Mucosa of rectum (tissue), 2 donors: ENCODE measurements around the gene KPNA6.
"Not testable (repeated sequence)": the region's sequence is repeated elsewhere in the genome, so short reads cannot be mapped to it uniquely, and the experiment has no call there.

Experiments
- H3K27ac ChIP-seq, 2 donors: one replicate each; pipeline ENCODE4 v1.7.0; 2013; ENCODE audit warnings: inconsistent platforms in 2 of 2, low read depth in 2 of 2, low read length in 2 of 2
- H3K27me3 ChIP-seq, 2 donors: one replicate each; pipeline ENCODE4 v1.7.0; 2013; ENCODE audit warnings: low read length in 2 of 2; ENCODE audit not compliant: control insufficient read depth in 2 of 2, insufficient read depth in 2 of 2
- H3K36me3 ChIP-seq, 2 donors: one replicate each; pipeline ENCODE4 v1.7.0; 2013; ENCODE audit warnings: low read length in 2 of 2; ENCODE audit not compliant: control insufficient read depth in 2 of 2, insufficient read depth in 2 of 2
- H3K4me1 ChIP-seq, 2 donors: one replicate each; pipeline ENCODE4 v1.7.0; 2013; ENCODE audit warnings: low read length in 2 of 2, mild to moderate bottlenecking in 1 of 2; ENCODE audit not compliant: control insufficient read depth in 2 of 2, insufficient read depth in 2 of 2
- H3K4me3 ChIP-seq, 2 donors: one replicate each; pipeline ENCODE4 v1.7.0; 2013; ENCODE audit warnings: low read length in 2 of 2
- H3K9ac ChIP-seq, 2 donors: one replicate each; pipeline ENCODE4 v1.7.0; 2013; ENCODE audit warnings: low read length in 2 of 2, low read depth in 1 of 2, mild to moderate bottlenecking in 1 of 2
- H3K9me3 ChIP-seq, 2 donors: one replicate each; pipeline ENCODE4 v1.7.0; 2013; ENCODE audit warnings: low read length in 2 of 2; ENCODE audit not compliant: control insufficient read depth in 2 of 2
- donor health status: healthy.
- donor health status: Normal muscosa, but diverticular disease.

Gene KPNA6

GRCh38 chr1:32100807-32101708, 6.8 kb upstream of the KPNA6 start:
- no peak overlapping the region for H3K4me3 ChIP-seq
- no peaks in the 10 kb centered on the region for H3K9me3 ChIP-seq
- no peak overlapping the region for H3K27ac ChIP-seq
- no peaks in the 10 kb centered on the region for H3K27me3 ChIP-seq
- H3K4me1 ChIP-seq: no peaks in the 10 kb centered on the region
- peaks cover 11 to 18% of the 10 kb centered on the region in 2 donors for H3K36me3 ChIP-seq
- H3K9ac ChIP-seq: no peak overlapping the region

DNA sequence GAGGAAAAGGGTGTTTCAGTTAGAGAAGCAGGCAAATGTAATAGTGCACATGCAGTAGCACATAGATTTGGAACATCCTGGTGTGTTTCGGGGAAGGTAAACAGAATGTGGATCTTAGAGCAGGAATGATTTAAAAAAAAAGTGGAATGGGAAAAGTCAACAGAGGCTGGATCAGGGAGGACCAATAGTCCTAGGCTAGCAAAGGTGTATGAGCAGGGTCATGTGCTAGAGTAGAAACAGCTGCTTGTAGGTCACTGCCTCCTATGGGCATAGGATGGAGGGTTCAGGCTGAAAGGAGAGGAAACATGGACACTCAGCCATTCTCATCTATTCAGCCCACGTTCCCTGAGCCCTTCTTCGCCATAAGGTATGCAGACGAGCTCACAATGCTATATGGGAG, 3.7 kb upstream of the KPNA6 start:
- no peak overlapping the region for H3K9ac ChIP-seq
- H3K4me3 ChIP-seq: no peak overlapping the region
- peaks cover 9 to 16% of the 10 kb centered on the region in 2 donors for H3K36me3 ChIP-seq
- no peaks in the 10 kb centered on the region for H3K27me3 ChIP-seq
- no peaks in the 10 kb centered on the region for H3K9me3 ChIP-seq
- H3K27ac ChIP-seq: no peak overlapping the region
- H3K4me1 ChIP-seq: peaks cover 0 to 4% of the 10 kb centered on the region in 2 donors

GRCh38 chr1:32105338-32105737, 2.5 kb upstream of the KPNA6 start:
- Histone ChIP-seq H3K9ac (no peak overlapping the region), H3K27me3 (no peaks in the 10 kb centered on the region), H3K9me3 (no peaks in the 10 kb centered on the region), H3K36me3 (peaks cover 7 to 13% of the 10 kb centered on the region in 2 donors), H3K4me1 (peaks cover 2 to 8% of the 10 kb centered on the region in 2 donors), H3K27ac (no peak overlapping the region), H3K4me3 (no peak overlapping the region)

DNA sequence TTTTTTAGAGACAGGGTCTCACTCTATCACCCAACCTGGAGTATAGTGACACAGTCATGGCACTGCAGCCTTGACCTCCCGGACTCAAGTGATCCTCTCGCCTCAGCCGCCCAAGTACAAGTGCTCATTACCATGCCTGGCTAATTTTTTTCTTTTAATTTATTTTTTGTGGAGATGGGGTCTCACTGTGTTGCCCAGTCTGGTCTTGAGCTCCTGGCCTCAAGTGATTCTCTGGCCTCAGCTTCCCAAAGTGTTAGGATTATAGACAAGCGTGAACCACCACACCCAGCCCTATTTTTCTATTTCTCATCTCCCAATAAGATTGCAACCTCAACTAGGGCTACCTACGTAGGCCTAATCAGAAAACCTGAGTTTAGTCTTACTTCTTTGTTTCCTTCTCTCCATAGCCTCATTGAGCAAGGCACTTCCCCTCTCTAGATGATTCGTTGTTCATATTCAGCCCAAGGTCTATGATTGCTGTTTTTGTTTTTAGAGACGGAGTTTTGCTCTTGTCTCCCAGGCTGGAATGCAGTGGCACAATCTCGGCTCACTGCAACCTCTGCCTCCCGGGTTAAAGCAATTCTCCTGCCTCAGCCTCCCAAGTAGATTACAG, 1.1 kb upstream of the KPNA6 start:
- Histone ChIP-seq H3K36me3 (peaks cover 2 to 5% of the 10 kb centered on the region in 2 donors), H3K9ac (no peak overlapping the region), H3K9me3 (no peaks in the 10 kb centered on the region), H3K4me3 (no peak overlapping the region), H3K4me1 (peaks cover 10 to 11% of the 10 kb centered on the region in 2 donors), H3K27me3 (no peaks in the 10 kb centered on the region), H3K27ac (peak overlapping the region in 1 of 2 donors; percentile 93)

DNA sequence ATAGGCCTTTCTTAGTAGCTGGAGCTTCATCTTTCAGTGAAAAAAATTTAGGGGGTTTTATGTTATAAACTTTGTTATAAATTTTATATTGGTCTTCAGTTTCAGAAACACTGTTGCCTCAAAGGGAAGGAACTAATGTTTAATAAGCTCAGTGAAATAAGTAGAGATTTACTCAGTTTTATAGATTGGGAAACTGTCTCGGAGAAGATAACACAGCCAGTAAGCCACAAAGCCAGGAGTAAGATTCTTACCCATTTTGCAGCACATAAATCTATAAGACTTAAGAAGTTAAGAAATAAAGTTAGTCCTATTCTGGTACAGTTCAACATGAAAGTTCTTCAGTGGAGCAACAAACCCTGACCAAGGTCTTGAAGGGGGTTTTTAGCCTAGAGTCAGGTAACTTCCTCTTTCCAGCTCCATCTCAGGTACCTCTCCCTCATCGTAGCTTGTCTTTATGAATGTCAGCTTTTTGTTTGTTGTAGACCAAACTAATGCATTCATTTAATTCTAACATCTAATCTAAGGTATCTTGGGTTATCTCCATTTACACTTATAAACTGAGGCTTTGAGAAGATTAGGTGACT, 3.3 kb downstream of the KPNA6 start:
- Histone ChIP-seq H3K36me3 (peaks cover 0 to 2% of the 10 kb centered on the region in 2 donors), H3K27me3 (no peaks in the 10 kb centered on the region), H3K4me1 (peaks cover 16 to 18% of the 10 kb centered on the region in 2 donors), H3K27ac (no peak overlapping the region), H3K4me3 (no peak overlapping the region), H3K9ac (no peak overlapping the region), H3K9me3 (no peaks in the 10 kb centered on the region)

GRCh38 chr1:32111789-32112188, 3.9 kb downstream of the KPNA6 start:
- Histone ChIP-seq H3K36me3 (peaks cover 0 to 2% of the 10 kb centered on the region in 2 donors), H3K27ac (no peak overlapping the region), H3K4me3 (no peak overlapping the region), H3K4me1 (peaks cover 16 to 18% of the 10 kb centered on the region in 2 donors), H3K27me3 (no peaks in the 10 kb centered on the region), H3K9me3 (no peaks in the 10 kb centered on the region), H3K9ac (no peak overlapping the region)

- Histone ChIP-seq H3K9me3 (no peaks in the 10 kb centered on the region), H3K27ac (no peak overlapping the region), H3K36me3 (peaks cover 0 to 2% of the 10 kb centered on the region in 2 donors), H3K27me3 (no peaks in the 10 kb centered on the region), H3K4me1 (peaks cover 16 to 18% of the 10 kb centered on the region in 2 donors), H3K9ac (no peak overlapping the region), H3K4me3 (no peak overlapping the region)
Observed at GRCh38 chr1:32112806-32113375, 5.0 kb downstream of the KPNA6 start.

GRCh38 chr1:32113436-32113835, 5.6 kb downstream of the KPNA6 start:
- H3K4me1 ChIP-seq: peaks cover 16 to 18% of the 10 kb centered on the region in 2 donors
- not testable (repeated sequence) for H3K4me3 ChIP-seq, H3K9ac ChIP-seq, H3K27me3 ChIP-seq, H3K9me3 ChIP-seq, H3K27ac ChIP-seq, H3K36me3 ChIP-seq

- Histone ChIP-seq H3K27me3 (no peaks in the 10 kb centered on the region), H3K4me1 (peaks cover 12 to 16% of the 10 kb centered on the region in 2 donors), H3K9me3 (no peaks in the 10 kb centered on the region), H3K36me3 (peaks cover 0 to 2% of the 10 kb centered on the region in 2 donors), H3K9ac (no peak overlapping the region), H3K4me3 (no peak overlapping the region), H3K27ac (no peak overlapping the region)
Observed at GRCh38 chr1:32114420-32114819, 6.6 kb downstream of the KPNA6 start.

- Histone ChIP-seq H3K27ac (no peak overlapping the region), H3K9ac (no peak overlapping the region), H3K9me3 (no peaks in the 10 kb centered on the region), H3K36me3 (peaks cover 0 to 2% of the 10 kb centered on the region in 2 donors), H3K27me3 (no peaks in the 10 kb centered on the region), H3K4me3 (no peak overlapping the region), H3K4me1 (peaks cover 10 to 13% of the 10 kb centered on the region in 2 donors)
Observed at GRCh38 chr1:32115496-32115895, 7.6 kb downstream of the KPNA6 start.
